ENCODE results near the gene LDLRAD4. TPM values are rescaled to one million over a fixed set of nuclear protein-coding genes. Genes with fewer than 3 reads are reported as not detected.

The LDLRAD4 gene
- polyA plus RNA-seq, 1 of the 3 experiments (the other 2 are of a cell fraction) = 0.16 TPM

DNA sequence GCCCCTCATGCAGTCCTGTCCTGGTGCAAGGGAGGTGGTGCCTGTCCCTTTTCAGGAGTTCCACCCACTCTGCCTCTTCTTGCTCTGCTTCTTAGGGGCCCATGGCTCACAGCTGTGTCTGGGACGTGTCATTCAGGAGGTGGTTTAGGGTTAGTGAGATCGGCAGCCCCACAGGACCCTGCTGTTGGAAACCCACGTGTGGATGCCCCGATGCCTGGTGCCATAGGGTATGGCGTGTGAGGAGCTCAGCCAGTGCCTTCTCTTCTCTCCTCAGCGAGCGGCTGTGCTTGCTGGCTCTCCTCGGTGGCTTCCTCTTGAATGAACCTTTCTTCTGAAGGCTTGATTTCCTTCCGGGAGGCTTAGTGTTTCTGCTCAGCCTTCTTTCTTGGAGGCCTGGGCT lies 55.2 kb downstream of the LDLRAD4 start:
- DNase-seq = no peak
- no peak overlapping the region for H3K4me2 ChIP-seq
- no peak overlapping the region for H3K27ac ChIP-seq (ENCODE audit: low read depth in 2 of 2, low read length in 1 of 2)
- H2AFZ ChIP-seq (ENCODE audit: low read depth) = no peak overlapping the region
- ChIA-PET POLR2A (no interaction called here), CTCF (interaction anchor here (1.0 to 1.1 kb wide), 2 partner anchors 9 to 284 kb away, joined by 3 to 4 read pairs; no protein-coding TSS in a partner anchor)
- H3K36me3 ChIP-seq (replicated peaks in 1 of 2; ENCODE audit: control insufficient read depth in 1 of 2, insufficient read depth in 2 of 2, low read length in 1 of 2) = no peaks in the 10 kb centered on the region
- no peak overlapping the region for H3K9ac ChIP-seq
- 69% methylated on average over 8 of the region's 9 CpGs for WGBS (ENCODE audit: low lambda C conversion rate)
- no peaks in the 10 kb centered on the region for H3K9me3 ChIP-seq
- no peaks in the 10 kb centered on the region for H4K20me1 ChIP-seq (ENCODE audit: insufficient read depth)
- no peaks in the 10 kb centered on the region for H3K27me3 ChIP-seq (ENCODE audit: insufficient read depth)
- H3K79me2 ChIP-seq (ENCODE audit: insufficient read depth) = no peaks in the 10 kb centered on the region
- H3K4me1 ChIP-seq (ENCODE audit: control insufficient read depth in 1 of 2, insufficient read depth in 2 of 2, low read depth in 1 of 2, low read length in 1 of 2) = peaks cover 0 to 21% of the 10 kb centered on the region in 2 experiments; a peak in 1 of 4 replicates
- no peaks in the 10 kb centered on the region for H3F3A ChIP-seq (replicated peaks; ENCODE audit: insufficient read depth)
- TF ChIP-seq USF2 (IDR thresholded peaks at IDR 0.05; ENCODE audit: borderline replicate concordance, low read depth, low read length) = no peak
- TF ChIP-seq, protein P1, sequence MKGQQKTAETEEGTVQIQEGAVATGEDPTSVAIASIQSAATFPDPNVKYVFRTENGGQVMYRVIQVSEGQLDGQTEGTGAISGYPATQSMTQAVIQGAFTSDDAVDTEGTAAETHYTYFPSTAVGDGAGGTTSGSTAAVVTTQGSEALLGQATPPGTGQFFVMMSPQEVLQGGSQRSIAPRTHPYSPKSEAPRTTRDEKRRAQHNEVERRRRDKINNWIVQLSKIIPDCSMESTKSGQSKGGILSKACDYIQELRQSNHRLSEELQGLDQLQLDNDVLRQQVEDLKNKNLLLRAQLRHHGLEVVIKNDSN (IDR thresholded peaks at IDR 0.05; ENCODE audit: borderline replicate concordance, low read depth) = no peak
- TF ChIP-seq RFX5 (IDR thresholded peaks at IDR 0.05; ENCODE audit: low read length) = no peak
- TF ChIP-seq GABPA (IDR thresholded peaks at IDR 0.05; ENCODE audit: low read depth) = no peak
- no peak for TF ChIP-seq MXI1 (IDR thresholded peaks at IDR 0.05; ENCODE audit: low read depth, low read length)
- no peak for TF ChIP-seq RXRA (IDR thresholded peaks at IDR 0.05; ENCODE audit: borderline replicate concordance, low read depth)
- no peak for TF ChIP-seq MEF2A (IDR thresholded peaks at IDR 0.05; ENCODE audit: borderline replicate concordance, low read depth)
- no peaks in the 10 kb centered on the region for H3K9me2 ChIP-seq
- H3K4me3 ChIP-seq (ENCODE audit: low read depth in 2 of 2, low read length in 1 of 2) = no peak overlapping the region

DNA sequence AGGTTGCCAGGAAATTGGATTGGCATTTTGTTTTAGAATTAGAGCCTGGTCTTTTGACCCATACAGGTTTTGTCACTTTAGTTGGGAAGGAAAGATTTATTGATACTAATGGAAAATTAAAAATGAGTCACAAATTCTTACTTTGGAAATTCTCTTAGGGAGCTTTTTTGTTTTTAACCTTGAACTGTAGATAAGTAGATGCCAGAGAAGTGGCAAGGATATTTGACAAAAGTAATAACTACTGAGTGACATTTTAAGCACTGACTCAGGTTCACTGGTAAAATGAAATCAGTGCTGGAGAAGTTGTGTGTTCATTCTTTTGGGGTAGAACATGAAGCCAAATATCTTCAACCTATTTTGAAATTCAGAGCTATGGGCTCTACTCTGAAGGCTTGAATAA lies 56.5 kb downstream of the LDLRAD4 start:
- H3K4me3 ChIP-seq (ENCODE audit: low read depth in 2 of 2, low read length in 1 of 2) = no peak overlapping the region
- H3K27me3 ChIP-seq (ENCODE audit: insufficient read depth) = no peaks in the 10 kb centered on the region
- H3K9me2 ChIP-seq = no peaks in the 10 kb centered on the region
- no peaks in the 10 kb centered on the region for H3F3A ChIP-seq (replicated peaks; ENCODE audit: insufficient read depth)
- no peaks in the 10 kb centered on the region for H3K36me3 ChIP-seq (replicated peaks in 1 of 2; ENCODE audit: control insufficient read depth in 1 of 2, insufficient read depth in 2 of 2, low read length in 1 of 2)
- H3K9ac ChIP-seq = no peak overlapping the region
- no peaks in the 10 kb centered on the region for H4K20me1 ChIP-seq (ENCODE audit: insufficient read depth)
- peaks cover 0 to 14% of the 10 kb centered on the region in 2 experiments; a peak in 1 of 4 replicates for H3K4me1 ChIP-seq (ENCODE audit: control insufficient read depth in 1 of 2, insufficient read depth in 2 of 2, low read depth in 1 of 2, low read length in 1 of 2)
- H2AFZ ChIP-seq (ENCODE audit: low read depth) = no peak overlapping the region
- ChIA-PET CTCF (interaction anchor here (0.6 to 1.2 kb wide), 2 partner anchors 53 to 315 kb away, joined by 3 read pairs; no protein-coding TSS in a partner anchor), POLR2A (interaction anchor here (1.1 kb wide), 1 partner anchor 11 kb away, joined by 3 read pairs; no protein-coding TSS in a partner anchor)
- no peaks in the 10 kb centered on the region for H3K9me3 ChIP-seq
- no peaks in the 10 kb centered on the region for H3K79me2 ChIP-seq (ENCODE audit: insufficient read depth)
- no peak for DNase-seq
- no peak overlapping the region for H3K4me2 ChIP-seq
- TF ChIP-seq FOXJ3 (CRISPR knock-in tag; IDR thresholded peaks at IDR 0.05) (no peak), ELF1 (IDR thresholded peaks at IDR 0.05) (no peak), RXRA (IDR thresholded peaks at IDR 0.05; ENCODE audit: borderline replicate concordance, low read depth) (no peak)
- no peak overlapping the region for H3K27ac ChIP-seq (ENCODE audit: low read depth in 2 of 2, low read length in 1 of 2)

All from SK-N-SH (cell line).